ENCODE results near the gene PLD6.

The PLD6 gene

DNA sequence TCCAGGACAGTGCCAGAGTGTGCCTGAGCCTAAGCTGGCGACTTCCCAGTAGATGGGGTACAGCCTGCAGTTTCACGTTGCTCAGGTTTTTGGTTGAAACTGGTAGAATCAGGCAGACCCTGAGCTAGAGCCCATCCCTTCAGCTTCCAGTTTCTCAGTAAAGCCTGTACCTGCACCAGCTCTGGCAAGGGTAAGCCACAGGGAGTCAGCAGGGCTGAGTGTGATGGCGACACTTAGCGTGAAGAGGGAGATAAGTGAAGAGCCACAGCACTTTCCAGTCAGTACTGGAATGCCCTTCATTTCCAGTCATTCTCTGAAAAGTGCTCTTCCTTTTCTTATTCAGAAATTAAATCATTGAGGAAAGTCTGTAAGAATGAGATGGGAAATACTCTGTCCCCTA lies 22.4 kb downstream of the PLD6 start:
- Mint-ChIP-seq H3K4me1 (ENCODE audit: low read depth) (peaks cover 76% of the 10 kb centered on the region), H3K27ac (peak overlapping the region; percentile 90), H3K4me3 (peak overlapping the region; percentile 75), H3K9me3 (no peaks in the 10 kb centered on the region), H3K27me3 (ENCODE audit: low read depth) (no peaks in the 10 kb centered on the region), H3K36me3 (ENCODE audit: low read depth) (peaks cover 73% of the 10 kb centered on the region)
- DNase-seq (ENCODE audit: low spot score) = peak; percentile 27

DNA sequence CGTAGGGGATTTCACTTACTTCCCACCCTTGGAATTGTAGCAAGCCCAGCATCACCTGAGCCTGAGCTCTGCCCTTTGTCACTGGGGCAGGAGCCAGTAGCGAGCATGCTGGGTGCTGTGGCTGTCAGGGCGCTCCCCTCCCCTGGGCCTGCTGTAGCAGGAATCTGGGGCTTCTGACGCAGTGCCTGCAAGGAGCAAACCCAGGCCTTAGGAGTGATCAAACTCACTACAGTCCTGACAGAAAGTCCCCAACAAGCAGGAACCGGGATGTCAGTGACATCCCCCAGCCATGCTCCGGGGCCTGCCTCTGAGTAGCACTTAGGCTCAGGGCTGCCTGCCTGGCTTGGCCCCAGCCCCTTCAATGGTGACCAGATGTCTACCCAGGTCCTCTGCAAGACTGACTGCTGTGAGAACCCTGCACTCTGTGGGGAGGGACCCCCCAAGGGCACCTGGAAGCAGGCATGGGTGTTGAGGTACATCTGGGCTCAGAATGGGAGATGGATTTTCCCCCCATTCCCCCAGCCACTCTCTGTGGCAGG lies 23.5 kb downstream of the PLD6 start:
- no peak for DNase-seq (ENCODE audit: low spot score)
- no peaks in the 10 kb centered on the region for H3K9me3 Mint-ChIP-seq
- peaks cover 78% of the 10 kb centered on the region for H3K36me3 Mint-ChIP-seq (ENCODE audit: low read depth)
- H3K27ac Mint-ChIP-seq = peak overlapping the region; percentile 97
- peaks cover 79% of the 10 kb centered on the region for H3K4me1 Mint-ChIP-seq (ENCODE audit: low read depth)
- H3K4me3 Mint-ChIP-seq = peak overlapping the region; percentile 87
- H3K27me3 Mint-ChIP-seq (ENCODE audit: low read depth) = no peaks in the 10 kb centered on the region

- Mint-ChIP-seq H3K36me3 (ENCODE audit: low read depth) (peaks cover 78% of the 10 kb centered on the region), H3K9me3 (no peaks in the 10 kb centered on the region), H3K4me3 (peak overlapping the region; percentile 87), H3K27ac (peak overlapping the region; percentile 97), H3K4me1 (ENCODE audit: low read depth) (peaks cover 82% of the 10 kb centered on the region), H3K27me3 (ENCODE audit: low read depth) (no peaks in the 10 kb centered on the region)
- peak; percentile 27 for DNase-seq (ENCODE audit: low spot score)
Measured at GRCh38 chr17:17181666-17182597, 24.2 kb downstream of the PLD6 start.

DNA sequence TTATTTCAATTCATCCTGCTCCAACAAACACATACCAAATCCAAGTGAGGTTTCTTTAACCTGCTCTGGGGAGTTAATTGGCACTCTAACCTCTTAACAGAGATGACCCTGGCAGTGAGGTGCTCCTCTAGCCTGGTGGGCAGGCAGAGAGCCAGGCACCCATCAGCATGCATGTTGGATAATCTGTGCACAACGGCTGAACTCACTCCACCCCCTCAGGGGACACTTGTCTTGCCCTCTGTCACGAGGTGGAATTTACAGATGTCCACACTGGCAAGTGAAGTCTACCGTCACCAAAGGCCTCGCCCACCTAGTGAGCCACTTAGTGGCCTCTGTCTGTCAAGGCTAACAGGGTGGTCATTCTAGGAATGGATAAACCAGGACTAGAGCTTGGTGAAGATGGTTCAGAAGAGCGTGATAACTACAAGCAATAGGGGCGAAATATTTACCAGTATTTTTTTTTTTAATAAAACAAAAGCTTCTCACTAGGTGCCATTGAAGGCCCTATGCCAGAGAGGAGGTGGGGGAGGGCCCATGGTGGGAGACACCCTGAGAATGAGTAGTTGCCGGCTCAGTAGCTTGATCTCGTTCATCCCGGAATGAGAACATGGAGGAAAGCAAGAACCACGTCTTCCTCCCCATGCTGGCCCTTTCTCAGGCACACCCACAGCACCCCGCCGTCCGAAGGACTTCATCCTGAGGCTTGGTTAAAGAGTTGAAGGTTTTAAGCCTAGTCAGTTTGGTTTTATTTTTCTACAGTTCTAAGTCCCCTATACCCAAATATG lies 25.2 kb downstream of the PLD6 start:
- peaks cover 82% of the 10 kb centered on the region for H3K4me1 Mint-ChIP-seq (ENCODE audit: low read depth)
- DNase-seq (ENCODE audit: low spot score) = no peak

DNA sequence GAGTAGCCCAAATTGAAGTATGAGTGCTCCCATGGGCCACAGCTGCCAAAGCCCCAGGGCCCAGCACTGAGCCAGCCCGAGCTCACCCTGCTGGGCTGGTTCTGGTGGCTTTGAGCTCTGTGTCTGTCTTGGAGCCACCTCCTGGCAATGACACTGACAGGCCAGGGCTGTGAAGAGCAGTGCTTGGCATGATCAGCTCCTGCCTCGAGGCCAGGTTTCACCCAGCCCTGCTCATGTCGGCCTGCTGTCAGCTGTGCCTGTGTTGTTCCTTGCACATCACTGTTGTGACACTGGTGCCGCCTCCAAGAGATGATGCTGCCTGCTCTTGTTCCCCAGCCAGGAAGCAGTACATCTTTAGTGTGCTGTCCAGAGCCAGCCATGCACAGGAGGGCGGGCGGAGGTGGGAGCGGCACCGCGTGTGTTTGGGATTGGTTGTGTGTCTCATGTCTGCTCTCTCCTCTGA lies 26.0 kb downstream of the PLD6 start:
- Mint-ChIP-seq H3K4me3 (peak overlapping the region; percentile 87), H3K27ac (peak overlapping the region; percentile 96), H3K27me3 (ENCODE audit: low read depth) (no peaks in the 10 kb centered on the region), H3K9me3 (no peaks in the 10 kb centered on the region), H3K36me3 (ENCODE audit: low read depth) (peaks cover 74% of the 10 kb centered on the region), H3K4me1 (ENCODE audit: low read depth) (peaks cover 76% of the 10 kb centered on the region)
- DNase-seq (ENCODE audit: low spot score) = peak; percentile 16

More for the DNA sequence above, 25.2 kb downstream of the PLD6 start:
- H3K27ac Mint-ChIP-seq = peak overlapping the region; percentile 97
- no peaks in the 10 kb centered on the region for H3K9me3 Mint-ChIP-seq
- H3K27me3 Mint-ChIP-seq (ENCODE audit: low read depth) = no peaks in the 10 kb centered on the region
- peaks cover 79% of the 10 kb centered on the region for H3K36me3 Mint-ChIP-seq (ENCODE audit: low read depth)
- peak overlapping the region; percentile 87 for H3K4me3 Mint-ChIP-seq

DNA sequence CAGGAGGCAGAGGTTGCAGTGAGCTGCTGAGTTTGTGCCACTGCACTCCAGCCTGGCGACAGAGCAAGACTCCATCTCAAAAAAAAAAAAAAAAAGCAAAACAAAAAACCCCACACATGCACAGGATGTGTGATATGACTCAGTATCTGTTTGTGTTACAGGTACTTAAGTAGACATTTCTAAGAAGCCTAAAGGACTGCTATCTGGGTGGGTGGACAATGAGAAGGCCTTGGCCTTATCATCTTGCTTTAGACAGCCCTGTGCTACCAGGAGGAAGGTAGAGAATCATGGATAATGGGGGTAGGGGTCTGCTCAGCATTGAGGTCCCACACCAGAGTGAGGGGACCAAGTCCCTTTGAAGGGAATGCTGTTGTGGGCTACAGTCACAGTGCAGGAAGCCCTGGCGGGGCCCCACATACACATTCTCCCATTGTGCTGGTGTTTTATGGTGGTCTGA lies 26.7 kb downstream of the PLD6 start:
- Mint-ChIP-seq H3K9me3 (no peaks in the 10 kb centered on the region), H3K4me1 (ENCODE audit: low read depth) (peaks cover 68% of the 10 kb centered on the region), H3K27ac (peak overlapping the region; percentile 96), H3K27me3 (ENCODE audit: low read depth) (no peaks in the 10 kb centered on the region), H3K4me3 (peak overlapping the region; percentile 87), H3K36me3 (ENCODE audit: low read depth) (peaks cover 71% of the 10 kb centered on the region)
- peak; percentile 41 for DNase-seq (ENCODE audit: low spot score)

DNA sequence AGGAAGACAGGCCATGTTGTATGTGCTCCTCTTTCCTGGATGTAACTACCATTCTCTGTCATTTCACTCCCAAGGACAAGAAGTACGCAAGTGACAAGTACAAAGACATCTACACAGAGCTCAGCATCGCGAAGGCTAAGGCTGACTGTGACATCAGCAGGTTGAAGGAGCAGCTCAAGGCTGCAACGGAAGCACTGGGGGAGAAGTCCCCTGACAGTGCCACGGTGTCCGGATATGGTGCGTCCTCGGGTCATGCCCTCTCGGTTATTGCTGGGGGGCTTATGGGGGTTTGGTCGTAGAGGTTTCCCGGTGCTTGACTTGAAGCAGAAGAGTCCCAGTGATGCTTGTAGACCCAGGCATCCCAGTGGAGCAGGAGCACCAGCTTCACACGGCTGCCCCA lies 29.0 kb downstream of the PLD6 start:
- no peak for DNase-seq (ENCODE audit: low spot score)
- Mint-ChIP-seq H3K27ac (peak overlapping the region; percentile 76), H3K27me3 (ENCODE audit: low read depth) (no peaks in the 10 kb centered on the region), H3K9me3 (no peaks in the 10 kb centered on the region), H3K4me1 (ENCODE audit: low read depth) (peaks cover 62% of the 10 kb centered on the region), H3K36me3 (ENCODE audit: low read depth) (peaks cover 73% of the 10 kb centered on the region), H3K4me3 (peak overlapping the region; percentile 44)

- H3K9me3 Mint-ChIP-seq = no peaks in the 10 kb centered on the region
- H3K27ac Mint-ChIP-seq = peak overlapping the region; percentile 76
Measured at GRCh38 chr17:17176341-17176740, 29.8 kb downstream of the PLD6 start.

GRCh38 chr17:17175917-17176316 lies 30.2 kb downstream of the PLD6 start:
- H3K27me3 Mint-ChIP-seq (ENCODE audit: low read depth) = no peaks in the 10 kb centered on the region
- H3K36me3 Mint-ChIP-seq (ENCODE audit: low read depth) = peaks cover 69% of the 10 kb centered on the region
- H3K9me3 Mint-ChIP-seq = no peaks in the 10 kb centered on the region
- no peak for DNase-seq (ENCODE audit: low spot score)
- H3K4me3 Mint-ChIP-seq = peak overlapping the region; percentile 66
- peak overlapping the region; percentile 76 for H3K27ac Mint-ChIP-seq
- H3K4me1 Mint-ChIP-seq (ENCODE audit: low read depth) = peaks cover 54% of the 10 kb centered on the region

More at GRCh38 chr17:17176341-17176740, 29.8 kb downstream of the PLD6 start:
- Mint-ChIP-seq H3K4me3 (peak overlapping the region; percentile 66), H3K4me1 (ENCODE audit: low read depth) (peaks cover 54% of the 10 kb centered on the region), H3K27me3 (ENCODE audit: low read depth) (no peaks in the 10 kb centered on the region), H3K36me3 (ENCODE audit: low read depth) (peaks cover 70% of the 10 kb centered on the region)
- no peak for DNase-seq (ENCODE audit: low spot score)

GRCh38 chr17:17175340-17175739 lies 30.8 kb downstream of the PLD6 start:
- Mint-ChIP-seq H3K4me3 (peak overlapping the region; percentile 29), H3K4me1 (ENCODE audit: low read depth) (peaks cover 49% of the 10 kb centered on the region), H3K27ac (peak overlapping the region; percentile 76), H3K9me3 (no peaks in the 10 kb centered on the region), H3K36me3 (ENCODE audit: low read depth) (peaks cover 63% of the 10 kb centered on the region), H3K27me3 (ENCODE audit: low read depth) (no peaks in the 10 kb centered on the region)
- no peak for DNase-seq (ENCODE audit: low spot score)

- no peaks in the 10 kb centered on the region for H3K9me3 Mint-ChIP-seq
- H3K27me3 Mint-ChIP-seq (ENCODE audit: low read depth) = no peaks in the 10 kb centered on the region
- DNase-seq (ENCODE audit: low spot score) = no peak
- H3K36me3 Mint-ChIP-seq (ENCODE audit: low read depth) = peaks cover 52% of the 10 kb centered on the region
- H3K27ac Mint-ChIP-seq = no peak overlapping the region
- H3K4me3 Mint-ChIP-seq = no peak overlapping the region
- peaks cover 37% of the 10 kb centered on the region for H3K4me1 Mint-ChIP-seq (ENCODE audit: low read depth)
Measured at GRCh38 chr17:17173921-17174320, 32.2 kb downstream of the PLD6 start.

- peaks cover 47% of the 10 kb centered on the region for H3K36me3 Mint-ChIP-seq (ENCODE audit: low read depth)
Measured at GRCh38 chr17:17172990-17173389, 33.1 kb downstream of the PLD6 start.

DNA sequence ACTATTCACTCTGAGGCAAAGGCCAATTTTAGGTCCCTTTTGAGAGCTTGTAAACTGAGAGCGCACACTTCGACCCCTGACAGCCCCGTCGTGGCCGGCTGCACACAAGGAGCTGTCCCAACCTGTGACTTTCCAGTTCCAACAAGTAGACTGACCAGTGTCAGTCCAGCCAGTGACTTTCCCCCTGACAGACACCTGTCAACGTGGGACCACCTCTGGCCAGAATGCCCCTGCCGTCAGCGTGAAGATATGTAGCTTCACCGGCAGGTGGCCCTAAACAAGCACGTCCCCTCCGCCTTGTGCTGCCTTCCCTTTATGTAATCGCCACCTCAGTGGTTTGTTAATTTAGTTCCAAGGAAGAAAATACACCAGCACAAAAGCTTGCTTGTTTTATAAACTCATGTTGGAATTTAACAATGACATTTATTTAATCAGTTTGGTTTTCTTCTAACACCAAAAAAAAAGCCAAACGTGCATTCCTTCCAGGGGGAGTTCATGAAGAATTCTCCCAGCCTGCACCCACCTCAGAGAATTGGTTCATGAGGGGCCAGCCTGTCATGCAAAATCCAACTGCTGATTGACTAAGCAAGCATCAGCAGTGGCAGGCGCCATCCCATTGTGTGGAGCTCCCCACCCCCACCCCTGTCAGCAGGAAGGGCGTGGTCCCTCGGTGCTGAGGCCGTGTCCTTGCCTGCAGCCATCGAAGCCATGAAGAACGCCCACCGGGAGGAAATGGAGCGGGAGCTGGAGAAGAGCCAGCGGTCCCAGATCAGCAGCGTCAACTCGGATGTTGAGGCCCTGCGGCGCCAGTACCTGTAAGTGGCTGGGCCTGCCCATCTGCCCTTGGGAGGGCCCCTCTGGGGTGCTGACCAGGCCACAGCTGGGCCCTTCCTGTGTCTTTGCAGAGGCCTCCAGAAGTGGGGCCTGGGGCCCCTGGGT lies 33.9 kb downstream of the PLD6 start:
- DNase-seq (ENCODE audit: low spot score) = no peak
- Mint-ChIP-seq H3K4me1 (ENCODE audit: low read depth) (peaks cover 32% of the 10 kb centered on the region), H3K9me3 (no peaks in the 10 kb centered on the region), H3K36me3 (ENCODE audit: low read depth) (peaks cover 46% of the 10 kb centered on the region), H3K27me3 (ENCODE audit: low read depth) (no peaks in the 10 kb centered on the region), H3K4me3 (no peak overlapping the region), H3K27ac (peak overlapping the region; percentile 81)

More at GRCh38 chr17:17172990-17173389, 33.1 kb downstream of the PLD6 start:
- no peak for DNase-seq (ENCODE audit: low spot score)
- Mint-ChIP-seq H3K27ac (peak overlapping the region; percentile 81), H3K4me1 (ENCODE audit: low read depth) (peaks cover 37% of the 10 kb centered on the region), H3K27me3 (ENCODE audit: low read depth) (no peaks in the 10 kb centered on the region), H3K9me3 (no peaks in the 10 kb centered on the region), H3K4me3 (no peak overlapping the region)

All from T-helper 2 cell treated with Interferon-gamma antibody and Interleukin-4, amounts not matched to agents 5 μg/mL and 100 μg/mL, for 36 hours (primary cell).